ENCODE results near the gene DSE. TPM values are rescaled to one million over a fixed set of nuclear protein-coding genes. Genes with fewer than 3 reads are reported as not detected.
"Not testable (repeated sequence)": the region's sequence is repeated elsewhere in the genome, so short reads cannot be mapped to it uniquely, and the experiment has no call there.

Gene DSE
- 26.5 TPM for total RNA-seq (ENCODE audit: unreplicated experiment)
- long read RNA-seq, full-length matches to known transcripts = 1 of 59 reads
- long read RNA-seq, partial matches to known transcripts = 0 of 59 reads
- long read RNA-seq, other reads (novel, unspliced or antisense) = 58 of 59 reads

DNA sequence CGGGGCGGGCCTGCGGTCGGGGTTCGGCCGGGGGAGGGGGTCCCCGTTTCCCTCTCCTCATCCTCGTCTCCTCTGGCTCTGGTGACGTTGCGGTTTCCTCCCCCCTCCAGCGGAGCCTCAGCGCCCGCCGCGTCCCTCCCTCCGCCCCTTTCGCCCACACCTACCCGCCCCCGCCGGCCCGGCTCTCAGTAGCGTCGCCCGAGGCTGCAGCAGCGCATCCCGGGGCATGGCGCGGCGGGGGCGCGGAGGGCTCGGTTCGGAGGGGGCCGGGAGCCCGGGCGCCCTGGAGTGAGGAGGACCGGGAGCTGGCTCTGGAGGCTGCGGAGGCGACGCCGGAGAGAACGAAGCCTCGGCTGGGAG is at the start of gene DSE:
Gene DSE, plus strand, starts transcription at position 188 of the 360 bp plus-strand sequence. CDS start 28,304 bp downstream, outside the sequence.
- Mint-ChIP-seq H3K36me3 (ENCODE audit: low read depth, unreplicated experiment) (no peaks in the 10 kb centered on the region), H3K27me3 (ENCODE audit: unreplicated experiment) (peaks cover 5% of the 10 kb centered on the region), H3K4me1 (ENCODE audit: unreplicated experiment) (peaks cover 4% of the 10 kb centered on the region), H3K4me3 (ENCODE audit: unreplicated experiment) (peak within 1 kb of the TSS; percentile 93), H3K9me3 (ENCODE audit: unreplicated experiment) (no peaks in the 10 kb centered on the region), H3K27ac (ENCODE audit: unreplicated experiment) (peak within 1 kb of the TSS; percentile 42)
- peak; percentile 65 for DNase-seq (ENCODE audit: low spot score)
- TF ChIP-seq, protein P1, sequence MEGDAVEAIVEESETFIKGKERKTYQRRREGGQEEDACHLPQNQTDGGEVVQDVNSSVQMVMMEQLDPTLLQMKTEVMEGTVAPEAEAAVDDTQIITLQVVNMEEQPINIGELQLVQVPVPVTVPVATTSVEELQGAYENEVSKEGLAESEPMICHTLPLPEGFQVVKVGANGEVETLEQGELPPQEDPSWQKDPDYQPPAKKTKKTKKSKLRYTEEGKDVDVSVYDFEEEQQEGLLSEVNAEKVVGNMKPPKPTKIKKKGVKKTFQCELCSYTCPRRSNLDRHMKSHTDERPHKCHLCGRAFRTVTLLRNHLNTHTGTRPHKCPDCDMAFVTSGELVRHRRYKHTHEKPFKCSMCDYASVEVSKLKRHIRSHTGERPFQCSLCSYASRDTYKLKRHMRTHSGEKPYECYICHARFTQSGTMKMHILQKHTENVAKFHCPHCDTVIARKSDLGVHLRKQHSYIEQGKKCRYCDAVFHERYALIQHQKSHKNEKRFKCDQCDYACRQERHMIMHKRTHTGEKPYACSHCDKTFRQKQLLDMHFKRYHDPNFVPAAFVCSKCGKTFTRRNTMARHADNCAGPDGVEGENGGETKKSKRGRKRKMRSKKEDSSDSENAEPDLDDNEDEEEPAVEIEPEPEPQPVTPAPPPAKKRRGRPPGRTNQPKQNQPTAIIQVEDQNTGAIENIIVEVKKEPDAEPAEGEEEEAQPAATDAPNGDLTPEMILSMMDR (IDR thresholded peaks at IDR 0.05; ENCODE audit: unreplicated experiment) = no peak

DNA sequence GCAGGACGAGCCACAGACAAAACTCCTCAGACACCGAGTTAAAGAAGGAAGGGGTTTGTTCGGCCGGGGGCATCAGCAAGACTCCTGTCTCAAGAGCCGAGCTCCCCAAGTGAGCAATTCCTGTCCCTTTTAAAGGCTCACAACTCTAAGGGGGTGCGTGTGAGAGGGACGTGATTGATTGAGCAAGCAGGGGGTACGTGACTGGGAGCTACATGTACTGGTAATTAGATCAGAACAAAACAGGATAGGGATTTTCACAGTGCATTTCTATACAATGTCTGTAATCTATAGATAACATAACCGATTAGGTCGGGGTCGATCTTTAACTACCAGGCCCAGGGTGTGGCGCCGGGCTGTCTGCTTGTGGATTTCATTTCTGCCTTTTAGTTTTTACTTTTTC is 48.8 kb upstream of the DSE start:
- not testable (repeated sequence) for DNase-seq (ENCODE audit: low spot score); H3K27ac Mint-ChIP-seq (ENCODE audit: unreplicated experiment); H3K4me1 Mint-ChIP-seq (ENCODE audit: unreplicated experiment); H3K4me3 Mint-ChIP-seq (ENCODE audit: unreplicated experiment); H3K36me3 Mint-ChIP-seq (ENCODE audit: low read depth, unreplicated experiment); H3K27me3 Mint-ChIP-seq (ENCODE audit: unreplicated experiment); H3K9me3 Mint-ChIP-seq (ENCODE audit: unreplicated experiment)

DNA sequence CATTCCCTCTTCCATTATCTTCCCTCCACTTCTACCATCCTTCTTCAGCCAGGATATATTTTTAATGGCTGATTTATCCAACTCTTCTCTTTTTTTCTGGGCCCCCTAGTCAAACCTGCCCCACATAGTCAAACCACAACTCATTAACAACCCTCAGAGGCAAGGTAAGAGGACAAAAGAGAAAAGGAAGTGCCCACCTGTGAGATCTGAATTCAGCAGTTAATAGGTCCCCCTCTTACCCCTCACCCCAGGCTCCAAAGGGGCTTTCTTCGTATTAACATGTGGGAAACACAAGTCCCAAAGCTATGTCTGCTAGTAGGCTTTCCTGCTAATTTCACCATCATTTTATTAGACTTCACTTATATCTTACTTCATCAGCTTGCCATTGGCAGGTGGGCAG is 46.9 kb upstream of the DSE start:
- Mint-ChIP-seq H3K9me3 (ENCODE audit: unreplicated experiment) (no peaks in the 10 kb centered on the region), H3K36me3 (ENCODE audit: low read depth, unreplicated experiment) (no peaks in the 10 kb centered on the region), H3K4me1 (ENCODE audit: unreplicated experiment) (peaks cover 10% of the 10 kb centered on the region), H3K27ac (ENCODE audit: unreplicated experiment) (no peak overlapping the region), H3K4me3 (ENCODE audit: unreplicated experiment) (no peak overlapping the region), H3K27me3 (ENCODE audit: unreplicated experiment) (no peaks in the 10 kb centered on the region)
- TF ChIP-seq, protein P1 (IDR thresholded peaks at IDR 0.05; ENCODE audit: unreplicated experiment) = no peak
- DNase-seq (ENCODE audit: low spot score) = no peak

DNA sequence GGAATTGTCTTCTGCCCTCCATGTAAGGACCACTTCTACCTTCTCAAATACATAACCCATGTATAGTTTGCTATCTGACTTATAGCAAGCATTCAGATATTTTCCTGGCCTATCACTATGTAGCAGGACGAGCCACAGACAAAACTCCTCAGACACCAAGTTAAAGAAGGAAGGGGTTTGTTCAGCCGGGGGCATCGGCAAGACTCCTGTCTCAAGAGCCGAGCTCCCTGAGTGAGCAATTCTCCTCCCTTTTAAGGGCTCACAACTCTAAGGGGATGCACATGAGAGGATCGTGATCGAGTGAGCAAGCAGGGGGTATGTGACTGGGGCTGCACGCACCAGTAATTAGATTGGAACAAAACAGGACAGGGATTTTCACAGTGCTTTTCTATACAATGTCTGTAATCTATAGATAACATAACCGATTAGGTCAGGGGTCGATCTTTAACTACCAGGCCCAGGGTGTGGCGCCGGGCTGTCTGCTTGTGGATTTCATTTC is 45.1 kb upstream of the DSE start:
- not testable (repeated sequence) for H3K36me3 Mint-ChIP-seq (ENCODE audit: low read depth, unreplicated experiment); H3K27ac Mint-ChIP-seq (ENCODE audit: unreplicated experiment); H3K27me3 Mint-ChIP-seq (ENCODE audit: unreplicated experiment); H3K9me3 Mint-ChIP-seq (ENCODE audit: unreplicated experiment); DNase-seq (ENCODE audit: low spot score); H3K4me3 Mint-ChIP-seq (ENCODE audit: unreplicated experiment)
- peaks cover 10% of the 10 kb centered on the region for H3K4me1 Mint-ChIP-seq (ENCODE audit: unreplicated experiment)

DNA sequence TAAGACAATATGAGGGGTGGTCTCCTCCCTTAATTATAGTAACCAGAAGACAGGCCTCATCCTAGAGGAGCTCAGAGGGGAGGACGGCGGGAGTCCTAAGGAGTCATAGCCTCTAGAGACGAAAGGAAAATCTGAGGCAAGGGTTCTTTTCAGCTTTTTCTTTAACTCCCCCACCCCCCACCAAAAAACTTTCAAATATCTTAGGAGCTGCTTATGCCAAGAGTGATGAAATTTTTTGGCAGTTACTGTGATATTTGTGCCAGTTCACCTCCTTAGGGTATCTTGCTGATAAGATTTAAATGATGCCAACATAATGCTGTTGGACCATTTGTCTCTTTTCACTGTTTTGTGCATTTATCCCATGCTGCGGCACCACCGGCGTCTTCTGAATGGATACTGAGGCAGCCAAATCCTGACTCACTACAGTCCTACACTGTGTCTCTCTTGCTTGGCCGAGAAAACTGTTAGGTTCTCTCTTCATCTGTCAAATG is 44.5 kb upstream of the DSE start:
- Mint-ChIP-seq H3K27ac (ENCODE audit: unreplicated experiment) (no peak overlapping the region), H3K9me3 (ENCODE audit: unreplicated experiment) (no peaks in the 10 kb centered on the region), H3K4me1 (ENCODE audit: unreplicated experiment) (peaks cover 10% of the 10 kb centered on the region), H3K27me3 (ENCODE audit: unreplicated experiment) (no peaks in the 10 kb centered on the region), H3K36me3 (ENCODE audit: low read depth, unreplicated experiment) (no peaks in the 10 kb centered on the region), H3K4me3 (ENCODE audit: unreplicated experiment) (no peak overlapping the region)
- TF ChIP-seq, protein P1 (IDR thresholded peaks at IDR 0.05; ENCODE audit: unreplicated experiment) = no peak
- no peak for DNase-seq (ENCODE audit: low spot score)

DNA sequence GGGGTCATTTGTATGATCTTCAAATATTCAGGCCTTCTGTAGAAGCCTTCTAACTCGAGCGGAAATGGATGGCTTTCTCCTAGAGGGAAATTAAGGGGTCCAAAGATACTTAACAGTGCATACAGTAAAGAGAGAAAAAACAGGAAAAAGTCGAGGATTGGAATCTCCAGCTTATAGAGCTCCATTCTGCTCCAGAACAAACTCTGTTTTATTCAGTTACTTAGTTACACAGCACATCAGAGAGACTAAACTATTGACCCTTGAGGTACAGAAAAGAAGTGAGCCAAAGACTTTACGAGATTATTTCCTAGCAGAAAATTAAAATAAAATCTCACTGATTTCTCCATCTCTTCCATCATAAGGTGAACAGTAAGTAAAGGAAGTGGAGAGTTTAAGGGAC is 43.8 kb upstream of the DSE start:
- TF ChIP-seq, protein P1 (IDR thresholded peaks at IDR 0.05; ENCODE audit: unreplicated experiment) = no peak
- Mint-ChIP-seq H3K4me3 (ENCODE audit: unreplicated experiment) (no peak overlapping the region), H3K9me3 (ENCODE audit: unreplicated experiment) (no peaks in the 10 kb centered on the region), H3K27ac (ENCODE audit: unreplicated experiment) (no peak overlapping the region), H3K36me3 (ENCODE audit: low read depth, unreplicated experiment) (no peaks in the 10 kb centered on the region), H3K4me1 (ENCODE audit: unreplicated experiment) (peaks cover 10% of the 10 kb centered on the region), H3K27me3 (ENCODE audit: unreplicated experiment) (no peaks in the 10 kb centered on the region)
- no peak for DNase-seq (ENCODE audit: low spot score)
